HG03108 (cell line): ENCODE data around the gene FGFRL1.

ENCODE experiments used
- ATAC-seq: cut with Tn5 transposase; IDR thresholded peaks from one replicate; pipeline ENCODE4 v1.9.1; 2021; ENCODE audit warnings: moderate library complexity; ENCODE audit not compliant: unreplicated experiment

Gene FGFRL1

DNA sequence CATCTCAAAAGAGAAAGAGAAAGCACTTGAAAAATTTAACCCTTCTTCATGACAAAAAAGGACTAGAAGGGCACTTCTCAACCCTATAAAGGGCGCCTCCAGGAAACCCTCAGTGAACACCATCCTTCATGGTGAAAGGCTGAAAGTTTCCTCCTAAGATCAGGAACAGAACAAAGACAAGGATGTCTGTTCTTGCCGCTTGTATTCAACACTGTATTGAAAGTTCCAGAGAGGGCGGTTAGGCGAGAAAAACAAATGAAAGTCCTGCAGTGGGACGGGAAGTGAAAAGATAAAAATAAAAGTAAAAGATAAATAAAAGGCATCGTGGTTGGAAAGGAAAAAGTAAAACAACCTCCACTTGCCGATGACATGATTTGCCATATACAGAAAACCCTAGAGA lies 51.0 kb downstream of the FGFRL1 start:
- no peak for ATAC-seq

DNA sequence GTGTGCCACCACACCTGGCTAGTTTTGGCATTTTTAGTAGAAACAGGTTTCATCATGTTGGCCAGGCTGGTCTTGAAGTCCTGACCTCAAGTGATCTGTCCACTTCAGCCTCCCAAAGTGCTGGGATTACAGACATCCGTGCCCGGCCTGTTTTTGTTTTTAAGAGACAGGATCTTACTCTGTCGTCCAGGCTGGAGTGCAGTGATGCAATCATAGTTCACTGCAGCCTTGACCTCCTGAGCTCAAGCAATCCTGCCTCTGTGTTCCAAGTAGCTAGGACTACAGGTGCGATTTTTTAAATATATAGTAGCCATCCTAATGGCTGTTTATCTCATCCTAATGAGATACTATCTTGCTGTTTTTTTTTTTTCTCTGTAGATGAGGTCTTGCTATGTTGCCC lies 54.3 kb downstream of the FGFRL1 start:
- no peak for ATAC-seq

DNA sequence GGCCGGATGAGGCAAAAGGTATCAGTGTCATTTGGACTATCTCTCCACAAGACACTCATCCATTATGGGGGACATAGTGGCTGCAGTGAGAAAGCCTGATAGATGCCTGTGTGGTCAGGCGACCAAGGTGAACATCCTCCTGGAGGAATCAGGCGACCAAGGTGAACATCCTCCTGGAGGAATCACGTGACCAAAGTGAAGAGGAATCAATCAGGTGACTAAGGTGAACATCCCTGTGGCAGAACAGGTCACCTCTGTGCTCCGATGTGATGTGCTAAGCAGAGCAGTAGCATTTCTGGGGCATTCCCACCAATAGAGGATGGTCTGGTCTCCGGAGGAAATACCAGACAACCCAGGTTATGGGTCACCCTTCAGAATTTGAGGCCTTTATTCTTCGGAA lies 58.0 kb downstream of the FGFRL1 start:
- no peak for ATAC-seq

DNA sequence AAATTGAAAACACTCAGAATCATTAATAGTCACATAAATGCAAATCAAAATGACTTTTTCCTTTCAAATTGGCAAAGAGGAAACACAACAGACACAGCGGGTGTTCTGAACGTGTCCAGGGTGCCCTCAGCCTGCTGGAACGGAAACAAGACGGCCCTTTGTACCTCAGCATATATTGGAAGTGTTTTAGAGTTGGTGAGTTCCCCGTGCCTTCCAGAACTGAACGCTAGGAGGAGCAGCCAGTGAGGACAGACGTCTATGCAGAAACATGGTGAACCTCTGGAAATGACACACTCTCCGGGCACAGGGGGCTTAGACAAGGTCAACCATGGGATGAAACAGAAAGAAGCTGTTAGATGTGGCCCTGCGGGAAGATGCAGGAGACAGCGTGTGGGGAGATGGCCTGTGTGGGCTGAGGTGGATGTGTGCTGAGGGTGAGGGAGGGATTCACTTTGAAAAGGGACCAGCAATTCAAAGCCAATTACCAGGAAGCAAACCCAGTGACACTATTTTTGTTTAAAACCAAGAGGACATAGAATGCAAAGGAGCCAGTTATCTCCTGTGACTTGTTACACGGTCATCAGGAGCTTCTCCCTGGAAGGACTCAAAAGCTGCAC lies 61.5 kb downstream of the FGFRL1 start:
- ATAC-seq: no peak

DNA sequence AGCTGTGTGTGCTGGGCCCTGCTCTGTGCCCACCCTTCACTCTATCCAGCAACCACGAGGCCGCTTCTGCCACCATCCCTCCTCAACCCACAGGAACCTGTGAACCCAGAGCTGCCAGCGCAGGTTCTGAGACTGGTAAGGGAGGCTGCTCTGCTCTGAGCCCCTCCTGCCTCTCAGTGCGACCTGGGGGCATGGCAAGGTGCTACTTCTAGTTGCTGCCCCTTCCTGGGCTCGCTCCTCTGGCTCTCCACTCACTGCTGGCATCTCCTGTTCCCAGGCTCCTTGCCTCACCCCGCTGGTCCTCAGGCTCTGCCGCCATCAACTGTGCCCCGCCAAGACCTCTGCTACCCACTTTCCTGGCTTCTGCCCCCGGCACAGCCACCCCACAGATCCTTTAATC lies 62.7 kb downstream of the FGFRL1 start:
- no peak for ATAC-seq

DNA sequence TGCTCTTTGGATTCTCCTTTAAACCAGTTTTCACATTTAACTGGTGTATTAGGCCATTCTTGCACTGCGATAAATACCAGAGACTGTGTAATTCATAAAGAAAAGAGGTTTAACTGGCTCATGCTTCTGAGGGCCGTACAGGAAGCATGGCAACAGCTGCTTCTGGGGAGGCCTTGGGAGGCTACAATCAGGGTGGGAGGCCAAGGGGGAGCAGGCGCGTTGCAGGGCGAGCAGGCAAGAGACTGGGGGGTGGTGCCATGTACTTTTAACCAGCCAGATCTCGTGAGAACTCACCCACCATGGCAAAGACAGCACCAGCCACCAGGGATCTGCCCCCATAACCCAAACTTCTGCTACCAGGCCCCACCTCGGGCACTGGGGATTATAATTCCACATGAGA lies 63.8 kb downstream of the FGFRL1 start:
- no peak for ATAC-seq

DNA sequence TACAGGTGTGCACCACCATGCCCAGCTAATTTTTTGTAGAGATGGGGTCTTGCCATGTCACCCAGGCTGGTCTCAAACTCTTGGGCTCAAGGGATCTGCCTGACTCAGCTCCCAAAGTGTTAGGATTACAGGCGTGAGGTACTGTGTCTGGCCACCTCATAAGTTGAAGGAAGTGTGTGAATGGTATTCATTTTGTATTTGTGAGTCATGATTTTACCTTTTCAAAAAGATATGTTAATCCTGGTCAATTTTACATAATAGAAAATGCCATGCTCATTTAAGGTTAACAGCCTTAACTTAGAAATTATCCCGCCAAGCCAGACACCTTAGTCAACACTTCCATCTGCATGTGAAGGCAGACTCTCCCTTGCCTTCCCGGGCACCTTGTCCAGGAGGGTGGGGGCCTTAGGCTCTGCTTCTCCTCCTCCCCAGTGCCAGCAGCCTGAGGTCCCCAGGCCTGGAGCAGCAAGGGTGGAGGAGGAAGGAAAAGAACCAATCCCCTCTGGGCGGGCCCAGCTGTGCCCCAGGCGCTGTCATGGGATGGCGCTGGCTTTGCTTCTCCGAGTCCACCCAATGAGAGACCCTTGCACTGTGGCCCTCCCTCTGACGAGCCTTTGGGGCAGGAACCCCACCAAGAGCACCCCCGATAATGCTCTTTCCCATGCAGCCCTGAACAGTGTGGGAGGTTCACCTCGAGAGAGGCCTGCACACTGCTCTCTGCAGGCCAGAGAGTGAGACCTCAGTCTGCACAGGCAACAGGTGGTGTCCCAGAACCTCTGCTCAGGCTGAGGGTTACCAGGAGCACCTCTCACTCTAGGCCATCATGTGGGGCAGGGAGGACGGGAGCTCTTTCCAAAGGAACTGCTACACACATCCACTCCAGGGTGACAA lies 64.6 kb downstream of the FGFRL1 start:
- ATAC-seq: no peak
